ENCODE data around the gene RASSF8. TPM values are rescaled to one million over a fixed set of nuclear protein-coding genes. Genes with fewer than 3 reads are reported as not detected.

Gene RASSF8
- total RNA-seq, 1 experiment from 2014 or later, result 9.2 TPM

DNA sequence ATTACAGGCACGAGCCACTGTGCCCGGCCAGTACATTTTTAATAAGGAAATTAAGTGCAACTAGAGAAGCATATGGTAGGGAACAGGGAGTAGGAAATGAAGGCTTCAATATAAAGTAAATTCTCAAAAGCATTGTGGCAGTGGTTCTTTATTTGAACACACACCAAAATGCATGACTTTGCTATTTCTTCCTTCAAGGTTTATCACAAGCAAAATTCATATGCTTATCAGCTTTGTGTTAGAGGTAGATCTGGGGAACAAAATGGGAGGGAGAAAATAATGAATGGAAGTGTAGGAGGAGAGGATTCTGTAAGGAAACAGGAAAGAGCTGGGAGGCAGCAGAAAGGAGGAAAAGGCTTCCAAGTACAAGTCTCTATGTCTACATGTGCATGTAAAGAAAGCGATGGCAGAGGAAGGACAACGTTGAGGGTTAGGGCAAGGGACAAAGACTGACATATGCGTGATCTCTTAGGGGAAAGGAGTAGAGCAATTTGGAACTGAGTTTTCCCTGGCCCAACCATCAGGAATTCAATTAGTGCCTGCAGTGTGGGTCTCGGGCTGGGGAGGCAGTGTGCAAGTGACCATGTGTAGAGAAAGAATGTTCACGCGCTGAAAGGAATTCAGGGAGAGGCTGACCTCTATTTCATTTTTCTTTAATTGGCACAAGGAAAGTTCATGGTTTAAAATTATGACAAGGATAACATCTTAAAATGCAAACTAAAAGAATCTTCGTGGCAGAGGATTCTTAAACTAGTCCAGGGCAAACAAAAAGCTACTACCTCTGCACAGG lies 22.9 kb upstream of the RASSF8 start:
- Histone ChIP-seq H3K9ac (ENCODE audit: low read length) (no peak overlapping the region), H2AFZ (ENCODE audit: low read depth, low read length, poor library complexity, severe bottlenecking) (no peak overlapping the region), H3K9me3 (ENCODE audit: control insufficient read depth in 1 of 2, insufficient read depth in 1 of 2, low read depth in 1 of 2, low read length in 2 of 2) (no peaks in the 10 kb centered on the region), H3K4me1 (ENCODE audit: control insufficient read depth in 1 of 2, insufficient read depth in 2 of 2, low read length in 2 of 2) (no peaks in the 10 kb centered on the region), H3K27ac (ENCODE audit: low read depth, low read length) (no peak overlapping the region), H3K4me3 (replicated peaks in 1 of 2; ENCODE audit: low read depth in 1 of 2, low read length in 2 of 2) (no peak overlapping the region), H3K36me3 (ENCODE audit: control insufficient read depth in 1 of 2, insufficient read depth in 2 of 2, low read length in 2 of 2) (no peaks in the 10 kb centered on the region), H3K27me3 (ENCODE audit: insufficient read depth, low read length) (no peaks in the 10 kb centered on the region), H4K20me1 (ENCODE audit: insufficient read depth) (no peaks in the 10 kb centered on the region), H3K79me2 (ENCODE audit: insufficient read depth, low read length) (no peaks in the 10 kb centered on the region), H3K4me2 (ENCODE audit: low read length) (no peak overlapping the region), H3K9me2 (ENCODE audit: insufficient read depth) (no peaks in the 10 kb centered on the region)
- POLR2A ChIA-PET, result no interaction called here
- CTCF ChIA-PET, result no interaction called here
- intact Hi-C loops (cut with micrococcal nuclease), result no loop called here
- no peak for TF ChIP-seq RAD21 (IDR thresholded peaks at IDR 0.05; ENCODE audit: low read depth)
- no peak for TF ChIP-seq POLR2A (IDR thresholded peaks at IDR 0.05; ENCODE audit: borderline replicate concordance, extremely low read depth, insufficient read depth, insufficient read length)
- no peak for TF ChIP-seq CEBPB (IDR thresholded peaks at IDR 0.05; ENCODE audit: low read depth)
- no peak for TF ChIP-seq POLR2AphosphoS5 (IDR thresholded peaks at IDR 0.05; ENCODE audit: low read depth, low read length)
- no peak for TF ChIP-seq YY1 (IDR thresholded peaks at IDR 0.05; ENCODE audit: extremely low read depth, insufficient replicate concordance, low read depth, low read length)
- TF ChIP-seq SP1 (IDR thresholded peaks at IDR 0.05; ENCODE audit: low read depth), result no peak
- TF ChIP-seq SRF (IDR thresholded peaks at IDR 0.05; ENCODE audit: low read depth), result no peak
- TF ChIP-seq ZNF274 (IDR thresholded peaks at IDR 0.05; ENCODE audit: low read depth, low read length), result no peak
- no peak for TF ChIP-seq SIN3A (IDR thresholded peaks at IDR 0.05; ENCODE audit: low read depth)
- no peak for TF ChIP-seq EGR1 (IDR thresholded peaks at IDR 0.05; ENCODE audit: low read depth)
- TF ChIP-seq, protein P1, sequence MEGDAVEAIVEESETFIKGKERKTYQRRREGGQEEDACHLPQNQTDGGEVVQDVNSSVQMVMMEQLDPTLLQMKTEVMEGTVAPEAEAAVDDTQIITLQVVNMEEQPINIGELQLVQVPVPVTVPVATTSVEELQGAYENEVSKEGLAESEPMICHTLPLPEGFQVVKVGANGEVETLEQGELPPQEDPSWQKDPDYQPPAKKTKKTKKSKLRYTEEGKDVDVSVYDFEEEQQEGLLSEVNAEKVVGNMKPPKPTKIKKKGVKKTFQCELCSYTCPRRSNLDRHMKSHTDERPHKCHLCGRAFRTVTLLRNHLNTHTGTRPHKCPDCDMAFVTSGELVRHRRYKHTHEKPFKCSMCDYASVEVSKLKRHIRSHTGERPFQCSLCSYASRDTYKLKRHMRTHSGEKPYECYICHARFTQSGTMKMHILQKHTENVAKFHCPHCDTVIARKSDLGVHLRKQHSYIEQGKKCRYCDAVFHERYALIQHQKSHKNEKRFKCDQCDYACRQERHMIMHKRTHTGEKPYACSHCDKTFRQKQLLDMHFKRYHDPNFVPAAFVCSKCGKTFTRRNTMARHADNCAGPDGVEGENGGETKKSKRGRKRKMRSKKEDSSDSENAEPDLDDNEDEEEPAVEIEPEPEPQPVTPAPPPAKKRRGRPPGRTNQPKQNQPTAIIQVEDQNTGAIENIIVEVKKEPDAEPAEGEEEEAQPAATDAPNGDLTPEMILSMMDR (IDR thresholded peaks at IDR 0.05 in 2 of 3, conservative IDR thresholded peaks at IDR 0.05 in 1 of 3; ENCODE audit: borderline replicate concordance in 1 of 3, insufficient read depth in 1 of 3, low read depth in 2 of 3, low read length in 2 of 3), result no peak
- TF ChIP-seq, protein P2, sequence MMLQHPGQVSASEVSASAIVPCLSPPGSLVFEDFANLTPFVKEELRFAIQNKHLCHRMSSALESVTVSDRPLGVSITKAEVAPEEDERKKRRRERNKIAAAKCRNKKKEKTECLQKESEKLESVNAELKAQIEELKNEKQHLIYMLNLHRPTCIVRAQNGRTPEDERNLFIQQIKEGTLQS (IDR thresholded peaks at IDR 0.05), result no peak
- TF ChIP-seq JUND (IDR thresholded peaks at IDR 0.05), result no peak
- TF ChIP-seq, protein P3, sequence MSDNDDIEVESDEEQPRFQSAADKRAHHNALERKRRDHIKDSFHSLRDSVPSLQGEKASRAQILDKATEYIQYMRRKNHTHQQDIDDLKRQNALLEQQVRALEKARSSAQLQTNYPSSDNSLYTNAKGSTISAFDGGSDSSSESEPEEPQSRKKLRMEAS (IDR thresholded peaks at IDR 0.05), result no peak
- TF ChIP-seq EZH2phosphoT487 (IDR thresholded peaks at IDR 0.05; ENCODE audit: borderline replicate concordance), result no peak
- ATAC-seq (no peak), DNase-seq (ENCODE audit: low read depth, low spot score) (no peak)
- RAD21 ChIA-PET (ENCODE audit: low non-redundant PET in 1 of 2, low total read pairs in 2 of 2, uncharacterized antibody in 2 of 2, unreplicated experiment in 2 of 2), result no interaction called here
- BruUV-seq (replicated peaks), result no TSS peak

All from HCT116 (cell line).